Heart right ventricle (tissue), 16 donors: ENCODE results near the gene ZNF821. TPM values are rescaled to one million over a fixed set of nuclear protein-coding genes. Genes with fewer than 3 reads are reported as not detected.
"Not testable (repeated sequence)": the region's sequence is repeated elsewhere in the genome, so short reads cannot be mapped to it uniquely, and the experiment has no call there.

Experiments used
- ATAC-seq, 8 donors: fragments of 200-7000 bp; cut with Tn5 transposase; one replicate each; pipeline ENCODE4 v1.9.1; 2020; ENCODE audit warnings: mild to moderate bottlenecking in 8 of 8, moderate library complexity in 8 of 8, moderate number of reproducible peaks in 1 of 8
- DNase-seq, 2 donors: peaks; one replicate each; pipeline ENCODE4 v3.0.0-alpha.2; 2020
- H3K27ac ChIP-seq, 10 donors: fragments of 200-600 bp; sonication (generic) in 2 of 10; one replicate each; pipeline versions ENCODE4 v1.5.0 to v1.8.0; 2020 to 2022; ENCODE audit warnings: mild to moderate bottlenecking in 3 of 10
- H3K27me3 ChIP-seq, 7 donors: fragments of 200-600 bp; one replicate each; pipeline ENCODE4 v1.8.0; 2021 to 2022; ENCODE audit warnings: mild to moderate bottlenecking in 2 of 7
- H3K36me3 ChIP-seq, 9 donors: fragments of 200-600 bp; sonication (generic) in 1 of 9; one replicate each; pipeline versions ENCODE4 v1.5.0 to v1.8.0; 2020 to 2022; ENCODE audit warnings: mild to moderate bottlenecking in 2 of 9
- H3K4me1 ChIP-seq, 9 donors: fragments of 200-600 bp; sonication (generic) in 1 of 9; one replicate each; pipeline versions ENCODE4 v1.5.0 to v1.8.0; 2020 to 2022; ENCODE audit warnings: mild to moderate bottlenecking in 4 of 9
- H3K4me3 ChIP-seq, 10 donors: fragments of 200-600 bp; sonication (generic) in 2 of 10; one replicate each; pipeline versions ENCODE4 v1.5.0 to v1.8.0; 2020 to 2022; ENCODE audit warnings: mild to moderate bottlenecking in 7 of 10, moderate library complexity in 2 of 10
- H3K9me3 ChIP-seq, 11 donors: fragments of 200-600 bp in 10 of 11; sonication (generic) in 2 of 11; one replicate each; pipeline versions ENCODE4 v1.5.0 to v1.8.0; 2013 to 2022; ENCODE audit warnings: mild to moderate bottlenecking in 2 of 11, control low read depth in 1 of 11, moderate library complexity in 1 of 11
- WGBS, 2 donors: extraction: QIAGEN DNeasy Blood & Tissue Kit; methylation state at CpG; one replicate each; pipeline ENCODE4 v1.1.7; 2013; ENCODE audit warnings: inconsistent platforms in 1 of 2; 5-methylcytosine and 5-hydroxymethylcytosine counted together
- intact Hi-C, 10 donors: fragments of 100-400 bp; cut with DNase I; formaldehyde crosslinking; loops; one replicate each; pipeline versions ENCODE4 v1.11.1 to v1.14.2; 2022
- polyA plus RNA-seq, 2 donors: library from polyadenylated mRNA; stranded (reverse); fragments of 200-250 nt; gene quantifications; one replicate each; pipeline ENCODE4 v1.2.3, GENCODE V29; 2013
- total RNA-seq, 10 donors: library from RNA; stranded (reverse); fragmentation: NEBNext Ultra II Directional in 3 of 10; extraction: Animal tissue kit (Norgen Biotek cat#: 25700) in 3 of 10; gene quantifications; one replicate each; pipeline versions ENCODE4 v1.2.1 to v1.2.4, GENCODE V29; 2021 to 2023
- TF ChIP-seq, protein P1 (sequence below), 9 donors: fragments of 200-600 bp; sonication (generic) in 2 of 9; IDR thresholded peaks; one replicate each; pipeline versions ENCODE4 v1.5.0 to v1.8.0; 2021 to 2022; ENCODE audit warnings: antibody characterized with exemption in 9 of 9, mild to moderate bottlenecking in 5 of 9, moderate library complexity in 1 of 9
- donor health status: Arrhythmogenic right ventricular cardiomyopathy.
- donor health status: ischemic (EF 13 %, LVEDD 7.1; RV severe dilation, severe dysfunction).
- donor health status: healthy with polysubstance abuse.
- donor health status: DM: no; HTN: yes; CAD: no.
- donor health status: DM: no; HTN: no; CAD: no.
- donor health status: ischemic (EF 25% LVEDD 6.9; RV normal size, moderate dysfunction).
- donor health status: ischemic (EF 25% LVEDD 5.7; RV mildly dilated, moderate dysfunction).
- donor health status: healthy.
- donor health status: DM: yes; HTN: yes; CAD: no.
- donor health status: Ischemic cardiomyopathy.
- donor health status: ischemic (EF 35%, LVEDD 5.7; RV mildly dilated, moderate dysfunction).
- donor health status: nonischemic (EF 11% LVEDD 7.7; RV severe dilation, severe dysfunction).
- donor health status: DM: yes; HTN: yes; CAD: no.
- donor health status: PGD.
- donor health status: ischemic (EF 29% LVEDD 5.4; RV normal size, mild dysfunction).
- donor health status: nonischemic (EF 23%, LVEDD 6.1; RV moderate dilation, normal function).

ZNF821 gene
- total and polyA plus RNA-seq, 12 donors: 2.2 to 7.8 (median 3.6) TPM

DNA sequence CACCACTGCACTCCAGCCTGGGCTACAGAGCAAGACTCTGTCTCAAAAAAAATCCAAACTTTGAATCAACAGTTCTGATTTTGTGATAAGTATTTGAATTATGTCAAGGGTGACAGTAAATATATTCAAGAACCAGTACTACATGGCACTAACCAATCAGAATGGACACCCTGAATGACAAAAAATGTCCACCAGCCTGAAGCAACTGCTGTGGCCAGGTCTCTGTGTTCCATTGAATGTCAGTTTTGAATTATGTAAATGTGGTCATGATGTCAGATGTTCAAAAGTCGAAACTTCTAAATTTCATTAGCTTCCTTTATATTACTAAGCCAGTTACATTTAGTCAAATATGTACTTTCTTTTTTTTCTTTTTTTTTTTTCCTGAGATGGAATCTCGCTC, 53.6 kb downstream of the ZNF821 start:
- no peaks in the 10 kb centered on the region for H3K4me1 ChIP-seq
- DNase-seq (no peak), ATAC-seq (no peak)
- no peaks in the 10 kb centered on the region for H3K36me3 ChIP-seq
- TF ChIP-seq, protein P1, sequence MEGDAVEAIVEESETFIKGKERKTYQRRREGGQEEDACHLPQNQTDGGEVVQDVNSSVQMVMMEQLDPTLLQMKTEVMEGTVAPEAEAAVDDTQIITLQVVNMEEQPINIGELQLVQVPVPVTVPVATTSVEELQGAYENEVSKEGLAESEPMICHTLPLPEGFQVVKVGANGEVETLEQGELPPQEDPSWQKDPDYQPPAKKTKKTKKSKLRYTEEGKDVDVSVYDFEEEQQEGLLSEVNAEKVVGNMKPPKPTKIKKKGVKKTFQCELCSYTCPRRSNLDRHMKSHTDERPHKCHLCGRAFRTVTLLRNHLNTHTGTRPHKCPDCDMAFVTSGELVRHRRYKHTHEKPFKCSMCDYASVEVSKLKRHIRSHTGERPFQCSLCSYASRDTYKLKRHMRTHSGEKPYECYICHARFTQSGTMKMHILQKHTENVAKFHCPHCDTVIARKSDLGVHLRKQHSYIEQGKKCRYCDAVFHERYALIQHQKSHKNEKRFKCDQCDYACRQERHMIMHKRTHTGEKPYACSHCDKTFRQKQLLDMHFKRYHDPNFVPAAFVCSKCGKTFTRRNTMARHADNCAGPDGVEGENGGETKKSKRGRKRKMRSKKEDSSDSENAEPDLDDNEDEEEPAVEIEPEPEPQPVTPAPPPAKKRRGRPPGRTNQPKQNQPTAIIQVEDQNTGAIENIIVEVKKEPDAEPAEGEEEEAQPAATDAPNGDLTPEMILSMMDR (IDR thresholded peaks at IDR 0.05): no peak
- H3K27ac ChIP-seq: no peak overlapping the region
- intact Hi-C loops: no loop called here
- no peaks in the 10 kb centered on the region for H3K9me3 ChIP-seq
- 95 to 97% methylated on average over 2 of the region's 2 CpGs for WGBS, 2 donors
- no peak overlapping the region for H3K4me3 ChIP-seq
- no peaks in the 10 kb centered on the region for H3K27me3 ChIP-seq

DNA sequence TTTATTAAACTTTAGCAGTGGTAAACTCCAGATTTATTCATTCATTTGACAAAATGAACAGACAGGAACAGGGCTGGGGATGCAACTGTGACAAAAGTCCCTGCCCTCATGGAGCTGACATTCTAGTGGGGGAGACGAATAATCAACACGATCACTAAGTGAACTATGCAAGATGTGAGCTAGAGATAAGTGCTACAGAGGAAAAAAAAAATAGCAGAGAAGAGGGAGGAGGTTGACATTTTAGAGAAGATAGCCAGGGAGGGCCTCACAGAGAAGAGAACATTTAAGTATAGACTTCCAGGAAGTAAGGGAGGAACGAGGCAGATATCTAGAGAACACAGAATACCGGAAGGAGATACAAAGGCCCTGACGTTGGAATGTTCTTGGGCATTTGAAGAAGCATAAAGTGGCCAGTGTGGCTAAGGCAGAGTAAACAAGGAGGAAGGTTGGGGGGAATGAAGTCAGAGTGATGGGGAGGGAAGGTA, 57.4 kb downstream of the ZNF821 start:
- no peak for DNase-seq
- no peak for ATAC-seq
- WGBS, 2 donors: 64 to 68% methylated on average over 5 of the region's 5 CpGs
- TF ChIP-seq, protein P1 (IDR thresholded peaks at IDR 0.05): no peak
- no peak overlapping the region for H3K27ac ChIP-seq
- H3K36me3 ChIP-seq: peaks cover 0 to 20% (median 0%) of the 10 kb centered on the region in 9 donors
- H3K4me1 ChIP-seq: no peaks in the 10 kb centered on the region
- H3K9me3 ChIP-seq: no peaks in the 10 kb centered on the region
- no peaks in the 10 kb centered on the region for H3K27me3 ChIP-seq
- no peak overlapping the region for H3K4me3 ChIP-seq
- intact Hi-C loops: loop anchor here in 1 of 10 donors (1.0 kb wide), 1 partner anchor 19 kb away; the partner anchor contains the start of gene ATXN1L

DNA sequence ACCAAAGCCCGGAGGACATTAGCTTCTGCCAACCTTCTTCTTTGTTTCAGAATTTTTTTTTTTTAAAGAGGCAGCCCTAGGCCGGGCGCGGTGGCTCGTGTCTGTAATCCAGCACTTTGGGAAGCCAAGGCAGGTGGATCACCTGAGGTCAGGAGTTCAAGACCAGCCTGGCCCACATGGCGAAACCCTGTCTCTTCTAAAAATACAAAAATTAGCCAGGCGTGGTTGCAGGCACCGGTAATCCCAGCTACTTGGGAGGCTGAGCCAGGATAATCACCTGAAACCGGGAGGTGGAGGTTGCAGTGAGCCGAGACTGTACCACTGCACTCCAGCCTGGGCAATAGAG, 66.9 kb downstream of the ZNF821 start:
- 85 to 91% methylated on average over 10 of the region's 10 CpGs for WGBS, 2 donors
- H3K9me3 ChIP-seq, H3K27me3 ChIP-seq, ATAC-seq, intact Hi-C loops, H3K4me3 ChIP-seq, H3K36me3 ChIP-seq, DNase-seq: not testable (repeated sequence)
- Histone ChIP-seq H3K4me1 (peaks cover 0 to 19% (median 0%) of the 10 kb centered on the region in 9 donors), H3K27ac (peak overlapping the region; percentile 6 to 72 (median 46))

DNA sequence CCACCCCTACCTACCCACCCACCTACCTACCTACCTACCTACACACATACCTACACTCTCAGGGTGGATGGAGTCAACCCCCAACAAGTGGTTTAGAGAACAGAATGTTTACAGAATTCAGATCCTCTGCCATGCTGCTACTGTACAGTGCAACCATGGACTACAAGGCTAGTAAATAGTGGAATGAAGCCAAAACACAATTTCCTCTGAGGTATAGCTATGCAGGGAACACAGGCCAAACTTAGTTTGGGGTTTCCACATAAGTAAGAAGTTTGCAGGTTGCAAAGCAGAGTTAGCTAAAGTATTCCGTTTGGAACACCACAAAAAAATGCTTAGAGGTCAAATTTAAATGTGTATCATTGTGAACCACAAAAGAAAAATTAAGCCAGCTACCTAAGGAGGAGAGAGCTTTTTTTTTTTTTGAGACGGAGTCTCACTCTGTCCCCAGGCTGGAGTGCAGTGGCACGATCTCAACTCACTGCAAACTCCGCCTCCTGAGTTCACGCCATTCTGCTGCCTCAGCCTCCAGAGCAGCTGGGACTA, 72.7 kb downstream of the ZNF821 start:
- no peak for DNase-seq
- no peak overlapping the region for H3K27ac ChIP-seq
- no peaks in the 10 kb centered on the region for H3K27me3 ChIP-seq
- intact Hi-C loops: no loop called here
- WGBS, 2 donors: 86 to 88% methylated on average over 5 of the region's 5 CpGs
- peaks cover 0 to 9% (median 0%) of the 10 kb centered on the region in 9 donors for H3K36me3 ChIP-seq
- H3K9me3 ChIP-seq: no peaks in the 10 kb centered on the region
- peaks cover 0 to 23% (median 18%) of the 10 kb centered on the region in 9 donors for H3K4me1 ChIP-seq
- no peak for ATAC-seq
- H3K4me3 ChIP-seq: no peak overlapping the region
- TF ChIP-seq, protein P1 (IDR thresholded peaks at IDR 0.05): no peak

DNA sequence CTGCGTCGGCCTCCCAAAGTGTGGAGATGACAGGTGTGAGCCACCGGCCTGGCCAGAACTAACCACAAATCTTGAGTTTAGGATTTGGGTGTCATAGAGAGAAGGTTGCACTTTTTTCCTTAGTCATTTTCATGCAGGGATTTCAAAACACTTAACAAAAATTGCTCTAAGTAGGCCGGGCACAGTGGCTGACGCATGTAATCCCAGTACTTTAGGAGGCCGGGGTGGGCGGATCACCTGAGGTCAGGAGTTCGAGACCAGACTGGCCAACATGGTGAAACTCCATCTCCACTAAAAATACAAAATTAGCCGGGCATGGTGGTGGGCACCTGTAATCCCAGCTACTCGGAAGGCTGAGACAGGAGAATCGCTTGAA, 73.8 kb downstream of the ZNF821 start:
- 91 to 97% methylated on average over 11 of the region's 11 CpGs for WGBS, 2 donors
- H3K4me3 ChIP-seq, H3K27me3 ChIP-seq, H3K9me3 ChIP-seq, ATAC-seq, DNase-seq, intact Hi-C loops: not testable (repeated sequence)
- Histone ChIP-seq H3K4me1 (peaks cover 0 to 34% (median 28%) of the 10 kb centered on the region in 9 donors), H3K27ac (peak overlapping the region in 2 of 10 donors; percentile 94 to 99), H3K36me3 (peaks cover 0 to 19% (median 0%) of the 10 kb centered on the region in 9 donors)

Other genes starting within 250 kb of the ZNF821 start
- gene PHLPP2, start 159.5 kb downstream of the ZNF821 start, total RNA-seq: 1 to 10 TPM; 1.9 to 5.3 (median 3.4) TPM
- gene PHLPP2, start 159.5 kb downstream of the ZNF821 start, polyA plus RNA-seq: 1 to 10 TPM in 1 of 2 donors, under 1 TPM in 1; 0.77 to 1.7 TPM
- gene AP1G1, start 75.3 kb downstream of the ZNF821 start, total RNA-seq: 10 to 100 TPM; 31.2 to 53.7 (median 36.9) TPM
- gene AP1G1, start 75.3 kb downstream of the ZNF821 start, polyA plus RNA-seq: 10 to 100 TPM; 12.4 to 15.5 TPM
- 10 to 100 TPM; 13.9 to 24.2 (median 19.1) TPM for gene ATXN1L, start 38.2 kb downstream of the ZNF821 start, total RNA-seq
- 1 to 10 TPM; 6.0 to 6.7 TPM for gene ATXN1L, start 38.2 kb downstream of the ZNF821 start, polyA plus RNA-seq
- gene IST1, start 11.3 kb upstream of the ZNF821 start, total RNA-seq: 100 to 1,000 TPM in 7 of 10 donors, 10 to 100 TPM in 3; 89.1 to 140 (median 108) TPM
- 10 to 100 TPM; 80.6 to 92.1 TPM for gene IST1, start 11.3 kb upstream of the ZNF821 start, polyA plus RNA-seq
- under 1 TPM in 6 of 10 donors, not detected in 4; 0.04 to 0.19 (median 0.11) TPM for gene PKD1L3, start 116.2 kb upstream of the ZNF821 start, total RNA-seq
- gene PKD1L3, start 116.2 kb upstream of the ZNF821 start, polyA plus RNA-seq: under 1 TPM; under 0.01 to 0.07 TPM
- 10 to 100 TPM in 3 of 10 donors, 1 to 10 TPM in 7; 6.1 to 12.6 (median 8.9) TPM for gene DHODH, start 124.6 kb upstream of the ZNF821 start, total RNA-seq
- gene DHODH, start 124.6 kb upstream of the ZNF821 start, polyA plus RNA-seq: 1 to 10 TPM; 6.6 to 7.0 TPM
- 10 to 100 TPM in 2 of 10 donors, 1 to 10 TPM in 7, under 1 TPM in 1; 0.47 to 26.6 (median 5.0) TPM for gene HP, start 170.3 kb upstream of the ZNF821 start, total RNA-seq
- 1 to 10 TPM; 4.0 to 8.9 TPM for gene HP, start 170.3 kb upstream of the ZNF821 start, polyA plus RNA-seq
- 100 to 1,000 TPM in 2 of 10 donors, 10 to 100 TPM in 8; 32.9 to 133 (median 60.8) TPM for gene HPR, start 179.0 kb upstream of the ZNF821 start, total RNA-seq
- 100 to 1,000 TPM in 1 of 2 donors, 10 to 100 TPM in 1; 37.2 to 115 TPM for gene HPR, start 179.0 kb upstream of the ZNF821 start, polyA plus RNA-seq
- gene TXNL4B, start 209.4 kb upstream of the ZNF821 start, total RNA-seq: 10 to 100 TPM in 1 of 10 donors, 1 to 10 TPM in 9; 3.2 to 11.7 (median 5.9) TPM
- 10 to 100 TPM in 1 of 2 donors, 1 to 10 TPM in 1; 5.8 to 10.5 TPM for gene TXNL4B, start 209.4 kb upstream of the ZNF821 start, polyA plus RNA-seq
- gene DHX38, start 209.7 kb upstream of the ZNF821 start, total RNA-seq: 10 to 100 TPM; 29.1 to 46.5 (median 36.6) TPM
- gene DHX38, start 209.7 kb upstream of the ZNF821 start, polyA plus RNA-seq: 10 to 100 TPM; 41.4 to 50.6 TPM